A673 (cell line): ENCODE data around the gene SLC44A2. TPM values are rescaled to one million over a fixed set of nuclear protein-coding genes. Genes with fewer than 3 reads are reported as not detected.

ENCODE experiments used
- BruUV-seq: library from RNA; stranded (reverse); fragments of 400-500 nt; replicated peaks from 2 replicates; lab custom pipeline; 2021; lab: Mats Ljungman, UMichigan
- CTCF ChIA-PET: fragments of 300-600 bp; sonication (Branson Sonifier 250); formaldehyde crosslinking; loops from one replicate; lab custom pipeline; 2022; ENCODE audit warnings: antibody characterized with exemption; lab: Charles Lee
- POLR2A ChIA-PET: fragments of 300-600 bp; sonication (Branson Sonifier 250); formaldehyde crosslinking; loops from one replicate; lab custom pipeline; 2022; ENCODE audit warnings: antibody characterized with exemption; ENCODE audit not compliant: low non-redundant PET; lab: Charles Lee
- DNase-seq: peaks from one replicate; pipeline ENCODE4 v3.0.0-alpha.2; 2015; ENCODE audit warnings: low spot score
- H3K27ac ChIP-seq: fragments of 200-600 bp; sonication (generic); 2 replicates; pipeline ENCODE4 v1.5.1; 2016; ENCODE audit warnings: mixed run types, low read depth, mild to moderate bottlenecking, mixed read lengths, antibody characterized with exemption, low read length; ENCODE audit not compliant: poor library complexity, severe bottlenecking
- H3K27me3 ChIP-seq: fragments of 200-600 bp; sonication (generic); replicated peaks from 2 replicates; pipeline ENCODE4 v1.6.1; 2017; ENCODE audit warnings: mixed run types, low read depth, mild to moderate bottlenecking, mixed read lengths, antibody characterized with exemption, low read length; ENCODE audit not compliant: insufficient read depth, poor library complexity
- H3K36me3 ChIP-seq: fragments of 200-600 bp; sonication (generic); 2 replicates; pipeline ENCODE4 v1.6.1; 2016; ENCODE audit warnings: mixed run types, mild to moderate bottlenecking, mixed read lengths, antibody characterized with exemption, low read length; ENCODE audit not compliant: insufficient read depth, poor library complexity, severe bottlenecking
- H3K4me1 ChIP-seq: fragments of 200-600 bp; sonication (generic); 2 replicates; pipeline ENCODE4 v1.6.1; 2017; ENCODE audit warnings: mixed run types, mild to moderate bottlenecking, mixed read lengths, antibody characterized with exemption, low read length; ENCODE audit not compliant: insufficient read depth, poor library complexity, severe bottlenecking
- H3K4me3 ChIP-seq: fragments of 200-600 bp; sonication (generic); 2 replicates; pipeline ENCODE4 v1.5.1; 2016; ENCODE audit warnings: low read depth, mixed run types, mild to moderate bottlenecking, mixed read lengths, low read length; ENCODE audit not compliant: poor library complexity, severe bottlenecking
- H3K9me3 ChIP-seq: fragments of 200-600 bp; sonication (generic); 2 replicates; pipeline ENCODE4 v1.6.1; 2016; ENCODE audit warnings: mixed run types, low read depth, mild to moderate bottlenecking, mixed read lengths, antibody characterized with exemption, low read length; ENCODE audit not compliant: poor library complexity, severe bottlenecking
- CTCF ChIP-seq: fragments of 300-800, 200-600 bp; sonication (generic); conservative IDR thresholded peaks from 2 replicates; pipeline ENCODE4 v1.5.1; 2017; ENCODE audit warnings: low read depth, mild to moderate bottlenecking, antibody characterized with exemption, low read length, moderate library complexity, mixed read lengths
- EZH2 ChIP-seq: fragments of 200-600 bp; sonication (generic); IDR thresholded peaks from 2 replicates; pipeline ENCODE4 v1.6.1; 2017; ENCODE audit warnings: borderline replicate concordance, low read depth, mild to moderate bottlenecking, mixed read lengths, antibody characterized with exemption, low read length; ENCODE audit not compliant: poor library complexity, severe bottlenecking
- intact Hi-C: fragments of 100-400 bp; cut with micrococcal nuclease; formaldehyde crosslinking; loops from one replicate; pipeline ENCODE4 v1.10.0; 2022; ENCODE audit not compliant: unreplicated experiment
- total RNA-seq: library from RNA; stranded (reverse); gene quantifications from 2 replicates; pipeline ENCODE4 v1.2.3, GENCODE V29; 2021

The SLC44A2 gene
- total RNA-seq, 1 experiment from 2014 or later = 35.4 TPM

GRCh38 chr19:10651851-10652250 is 26.5 kb downstream of the SLC44A2 start:
- ChIA-PET CTCF (interaction anchor here (0.7 kb wide), 1 partner anchor 9 kb away, joined by 4 read pairs; no protein-coding TSS in a partner anchor), POLR2A (no interaction called here)
- no peak for DNase-seq
- Histone ChIP-seq H3K4me3 (no peak overlapping the region), H3K27ac (no peak overlapping the region), H3K9me3 (no peaks in the 10 kb centered on the region), H3K27me3 (no peaks in the 10 kb centered on the region), H3K36me3 (peaks cover 26% of the 10 kb centered on the region), H3K4me1 (peaks cover 8% of the 10 kb centered on the region)
- intact Hi-C loops = loop anchor here (5.0 to 10.0 kb wide), 2 partner anchors 85 to 247 kb away; partner anchors contain the start of genes CDC37, CDKN2D and KRI1
- no TSS peak for BruUV-seq
- TF ChIP-seq CTCF (no peak), EZH2 (no peak)

- Histone ChIP-seq H3K27me3 (no peaks in the 10 kb centered on the region), H3K4me1 (peaks cover 17% of the 10 kb centered on the region), H3K27ac (peak overlapping the region; percentile 100), H3K36me3 (peaks cover 40% of the 10 kb centered on the region), H3K4me3 (peak overlapping the region; percentile 100), H3K9me3 (no peaks in the 10 kb centered on the region)
- TF ChIP-seq EZH2 (no peak), CTCF (no peak)
- TSS peak; percentile 87 for BruUV-seq
- ChIA-PET POLR2A (interaction anchor here (0.6 kb wide), 1 partner anchor 320 kb away, joined by 3 read pairs; the partner anchor contains the start of gene RAVER1), CTCF (interaction anchor here (1.0 kb wide), 1 partner anchor 9 kb away, joined by 12 read pairs; no protein-coding TSS in a partner anchor)
- intact Hi-C loops = loop anchor here (5.0 to 10.0 kb wide), 2 partner anchors 86 to 249 kb away; partner anchors contain the start of genes CDC37, CDKN2D and KRI1
- no peak for DNase-seq
Measured at GRCh38 chr19:10653482-10653731, 28.1 kb downstream of the SLC44A2 start.

GRCh38 chr19:10653732-10654609 is 28.6 kb downstream of the SLC44A2 start, which contains the start of gene ILF3:
ILF3 (plus strand) TSS chr19:10654346; CDS start chr19:10670606, 16,260 bp downstream.
- peak within 1 kb of the TSS; percentile 100 for H3K27ac ChIP-seq
- POLR2A ChIA-PET = interaction anchor here (0.6 kb wide), 1 partner anchor 321 kb away, joined by 3 read pairs; the partner anchor contains the start of gene RAVER1

More at GRCh38 chr19:10653732-10654609, 28.6 kb downstream of the SLC44A2 start, which contains the start of gene ILF3:
- Histone ChIP-seq H3K9me3 (no peaks in the 10 kb centered on the region), H3K36me3 (peaks cover 40% of the 10 kb centered on the region), H3K4me1 (peaks cover 22% of the 10 kb centered on the region), H3K27me3 (no peaks in the 10 kb centered on the region), H3K4me3 (peak within 1 kb of the TSS; percentile 100)
- peak; percentile 100 for DNase-seq
- intact Hi-C loops = loop anchor here (5.0 to 10.0 kb wide), 2 partner anchors 87 to 249 kb away; partner anchors contain the start of genes CDC37, CDKN2D and KRI1
- CTCF ChIA-PET = interaction anchor here (1.0 kb wide), 1 partner anchor 10 kb away, joined by 12 read pairs; no protein-coding TSS in a partner anchor
- TF ChIP-seq EZH2 (no peak), CTCF (no peak)
- BruUV-seq = no TSS peak
